Stimulated activated CD4-positive, alpha-beta T cell treated with anti-CD3 and anti-CD28 coated beads, TNF-alpha, amount 100 ng/mL, for 24 hours (primary cell): ENCODE data around the gene STK24.

ENCODE experiments used
- DNase-seq, 3 experiments: peaks; one replicate each; pipeline ENCODE4 v3.0.0-alpha.2; 2020; ENCODE audit warnings: low read depth in 3 of 3

STK24 gene

DNA sequence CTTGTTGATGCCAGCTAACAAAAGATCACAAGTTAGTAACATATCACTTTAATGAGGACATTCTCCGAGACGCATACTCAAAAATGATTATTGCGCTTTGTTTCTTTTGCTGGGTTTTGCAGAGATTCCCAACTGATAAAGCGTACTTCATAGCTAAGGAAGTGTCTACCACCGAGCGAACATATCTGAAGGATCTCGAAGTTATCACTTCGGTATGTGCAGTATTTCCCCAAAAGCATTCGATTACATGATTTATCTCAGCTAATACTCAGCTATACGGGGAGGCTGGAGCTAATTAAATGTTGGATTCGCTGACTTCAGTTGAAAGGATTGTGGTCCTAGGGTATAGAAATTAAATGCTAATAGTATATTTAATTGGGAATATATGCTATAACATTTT, 166.3 kb downstream of the STK24 start:
- DNase-seq, result no peak

DNA sequence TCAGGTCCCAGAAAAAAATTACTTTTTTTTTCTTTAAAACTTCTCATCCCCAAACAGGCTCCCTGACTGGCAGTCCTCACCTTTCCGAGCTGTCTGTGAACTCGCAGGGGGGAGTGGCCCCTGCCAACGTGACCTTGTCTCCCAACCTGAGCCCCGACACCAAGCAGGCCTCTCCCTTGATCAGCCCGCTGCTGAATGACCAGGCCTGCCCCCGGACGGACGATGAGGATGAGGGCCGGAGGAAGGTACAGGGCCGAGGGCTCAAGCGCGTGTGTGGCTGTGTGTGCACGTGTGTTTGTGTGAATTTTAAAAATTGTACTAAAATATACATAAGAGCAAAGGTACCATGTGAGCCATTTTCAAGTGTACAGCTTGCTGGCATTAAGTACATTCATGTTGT, 167.6 kb downstream of the STK24 start:
- no peak for DNase-seq

DNA sequence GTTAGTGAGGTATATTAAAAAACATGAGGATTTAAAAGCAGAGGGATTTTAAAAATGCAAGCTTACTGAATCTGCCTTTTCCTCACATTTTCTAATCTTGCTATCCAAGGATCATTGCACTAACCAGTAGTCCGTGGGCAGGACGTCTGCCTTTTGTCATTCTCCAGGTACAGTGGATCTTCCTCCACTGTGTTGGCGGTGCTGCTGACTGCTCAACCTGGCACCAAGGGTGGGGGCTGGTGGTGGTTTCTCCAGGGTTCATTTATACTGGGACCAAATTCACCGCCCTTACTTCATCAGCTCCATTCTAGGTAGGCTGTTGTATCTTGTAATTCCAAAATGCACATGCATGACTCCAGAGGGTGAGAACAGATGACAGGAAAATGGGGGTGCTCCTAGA, 169.3 kb downstream of the STK24 start:
- no peak for DNase-seq

DNA sequence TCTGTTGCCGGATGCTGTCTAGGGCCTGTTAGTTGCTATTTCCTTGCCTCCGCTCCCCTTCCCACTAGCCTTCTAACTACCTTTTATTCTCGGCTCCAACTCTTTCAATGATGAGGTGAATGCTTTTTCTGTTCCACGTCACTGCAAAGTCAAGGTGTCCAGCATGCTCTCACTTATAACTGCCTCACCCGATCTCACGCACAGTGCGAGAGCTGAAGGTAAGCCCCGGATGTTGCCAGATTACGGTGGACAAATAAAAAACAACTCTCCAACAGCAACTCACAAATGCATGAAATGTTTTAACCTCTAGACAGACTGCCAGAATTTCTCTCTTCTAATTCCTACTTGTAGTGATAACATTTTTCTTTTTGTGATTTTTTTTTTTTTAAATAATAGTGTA, 169.9 kb downstream of the STK24 start:
- no peak for DNase-seq

DNA sequence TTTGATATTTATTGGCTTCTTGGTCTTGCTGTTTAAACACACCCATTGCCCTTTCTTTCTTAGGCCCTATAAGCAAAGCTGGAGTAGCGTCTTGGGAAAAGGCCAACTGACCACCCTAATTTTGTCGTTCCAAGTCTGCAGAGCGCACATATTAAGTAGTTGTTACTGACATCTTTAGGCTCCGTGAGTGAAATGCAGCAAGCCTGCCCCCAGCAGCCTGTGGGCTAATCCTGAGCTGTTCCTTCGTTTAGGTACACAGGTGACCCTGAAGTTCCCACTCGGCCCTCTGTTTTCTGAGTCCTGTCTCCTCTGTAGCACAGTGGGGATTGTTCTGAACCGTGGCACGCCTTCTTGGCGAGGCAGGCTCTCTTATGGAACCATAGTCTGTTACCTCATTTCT, 170.5 kb downstream of the STK24 start:
- no peak for DNase-seq

DNA sequence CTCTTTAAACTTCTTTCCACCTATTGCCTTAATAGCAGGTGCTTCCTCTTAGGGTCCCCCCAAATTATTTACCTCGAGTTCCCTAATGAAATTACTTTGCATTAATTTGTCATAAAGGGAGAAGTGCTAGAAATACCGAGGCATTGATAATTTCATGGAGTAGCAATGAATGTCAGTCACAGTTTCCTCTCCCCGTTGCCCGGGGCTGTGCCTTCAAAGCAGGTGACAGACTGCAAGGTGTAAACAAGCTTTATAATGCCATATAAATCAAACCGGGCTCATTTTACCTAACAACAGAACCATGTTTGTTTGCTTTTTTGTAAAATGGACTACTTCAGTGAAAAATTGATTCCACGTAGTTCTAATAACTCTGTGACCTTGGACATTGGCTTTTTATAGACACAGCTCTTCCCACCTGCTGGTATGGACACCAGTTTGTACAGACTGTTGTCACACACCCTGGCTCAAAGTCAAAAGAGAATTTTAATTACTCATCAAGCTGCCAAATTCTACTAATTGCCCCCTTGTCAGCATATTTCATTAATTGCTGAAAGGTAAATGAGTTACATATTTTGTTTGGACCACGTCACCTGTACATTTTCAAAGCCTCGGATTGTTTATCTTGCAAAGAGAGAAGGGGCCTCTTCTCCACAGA, 171.1 kb downstream of the STK24 start:
- DNase-seq, result no peak

DNA sequence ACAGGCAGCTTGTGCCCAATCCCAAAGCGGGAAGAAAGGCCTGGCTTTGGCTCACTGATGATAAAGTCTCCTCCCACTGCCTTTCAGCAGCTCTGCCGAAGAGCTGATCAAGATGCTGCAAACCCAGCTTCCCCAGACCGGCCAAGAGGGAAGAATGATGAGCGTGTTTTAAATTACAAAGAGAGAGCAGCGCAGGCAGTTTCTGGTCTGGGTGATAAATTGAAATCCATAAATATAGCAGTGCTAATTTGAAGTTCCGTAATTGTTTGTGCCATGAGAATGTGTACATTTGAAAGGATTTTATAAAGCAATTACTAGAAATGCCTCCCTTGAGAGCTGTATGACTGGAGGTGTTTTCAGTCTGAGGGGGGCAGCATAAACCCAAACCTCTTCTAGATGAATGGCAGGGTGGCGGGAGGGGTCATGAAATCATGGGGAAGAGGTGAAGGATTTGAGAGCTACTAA, 171.8 kb downstream of the STK24 start:
- DNase-seq, result no peak

DNA sequence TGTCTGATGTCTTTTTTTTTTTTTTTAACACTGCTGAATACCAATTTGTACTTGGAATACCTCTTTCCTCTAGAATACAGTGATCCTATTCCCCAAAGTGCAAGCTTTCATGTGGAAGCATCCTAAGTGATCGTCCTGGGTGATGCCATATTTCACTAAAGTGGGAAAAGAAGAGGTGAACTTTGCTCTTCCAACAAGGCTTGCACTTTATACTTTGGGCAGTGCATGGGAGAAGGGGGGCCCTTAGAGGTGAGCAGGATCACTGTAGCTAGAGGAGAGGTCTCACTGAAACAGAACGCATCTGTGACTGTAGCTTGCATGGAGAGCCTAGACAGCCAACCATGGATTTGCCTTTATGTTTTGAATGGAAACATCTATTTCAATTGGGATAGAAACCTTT, 173.8 kb downstream of the STK24 start:
- no peak for DNase-seq

DNA sequence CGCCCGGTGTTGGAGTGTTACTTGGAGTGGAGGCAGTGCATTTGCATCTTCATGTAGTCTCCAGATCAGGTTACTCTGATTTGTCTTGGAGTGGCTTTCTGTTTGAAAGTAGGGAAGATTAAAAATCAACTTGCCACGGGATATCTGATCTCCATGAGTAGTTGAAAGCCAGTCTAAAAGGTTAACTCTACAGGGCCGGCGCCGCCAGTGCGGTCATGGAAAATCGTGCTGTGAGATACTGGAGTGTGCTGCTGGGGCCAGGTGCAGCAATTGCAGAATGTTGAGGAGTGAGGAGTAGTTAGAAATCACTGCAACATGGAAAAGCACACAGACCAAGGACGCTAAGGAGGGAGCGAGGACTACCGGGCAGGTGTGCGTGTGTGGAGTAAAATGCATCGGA, 175.0 kb downstream of the STK24 start:
- DNase-seq, result no peak

DNA sequence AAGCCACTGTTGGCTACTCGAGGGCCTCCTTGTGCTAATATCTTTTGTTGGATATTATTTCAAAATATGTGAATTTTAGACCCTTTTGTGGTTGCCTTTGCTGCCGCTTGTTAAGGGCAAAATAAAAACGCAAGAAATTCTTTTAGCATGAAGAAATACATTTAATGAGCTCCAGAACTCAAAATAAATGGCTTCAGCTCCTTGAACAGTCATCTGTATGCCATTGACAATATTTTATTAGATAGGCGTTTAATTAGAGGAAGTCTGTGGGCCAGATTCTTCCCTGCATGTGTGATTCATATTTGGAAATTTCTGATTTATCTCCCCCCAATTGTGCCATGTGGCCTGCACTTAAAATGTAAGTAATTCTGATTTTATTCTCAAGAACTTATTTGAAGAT, 177.2 kb downstream of the STK24 start:
- no peak for DNase-seq

DNA sequence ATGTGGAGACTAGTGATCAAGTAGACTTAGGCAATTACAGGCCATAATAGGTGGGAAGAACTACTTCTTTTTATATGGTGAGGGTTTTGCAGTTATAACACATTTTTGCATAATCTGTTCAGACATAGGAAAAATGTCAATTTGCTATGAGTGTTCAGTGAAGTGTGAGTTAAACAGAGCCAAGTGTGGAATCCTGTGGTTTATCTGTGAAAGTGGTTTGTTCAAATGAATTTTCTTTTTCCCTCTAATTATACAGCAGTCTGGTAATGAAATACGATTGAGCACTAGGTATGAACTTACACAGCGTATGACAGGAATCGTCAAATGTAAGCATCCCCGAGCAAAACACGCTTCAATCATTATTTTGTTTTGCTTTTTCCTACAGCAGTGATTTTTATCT, 178.3 kb downstream of the STK24 start:
- no peak for DNase-seq

DNA sequence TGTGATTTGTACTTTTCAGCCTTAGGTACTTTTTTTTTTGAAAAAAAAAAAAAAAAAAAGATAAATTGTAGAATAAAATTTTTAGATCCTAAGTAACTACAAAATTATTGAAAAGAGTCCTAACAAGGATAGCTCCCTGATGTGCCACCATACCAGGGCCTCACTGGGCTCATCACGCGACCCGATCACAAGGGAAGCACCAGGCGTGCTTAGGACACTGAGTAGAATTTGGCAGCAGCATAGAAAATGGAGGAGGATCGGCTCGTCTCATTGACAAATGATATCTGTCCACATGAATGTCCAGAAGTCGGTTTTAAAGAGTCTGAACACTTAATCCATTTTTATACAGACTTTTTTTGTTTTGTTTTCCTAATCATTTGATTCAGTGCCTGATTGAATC, 179.0 kb downstream of the STK24 start:
- DNase-seq, result no peak

DNA sequence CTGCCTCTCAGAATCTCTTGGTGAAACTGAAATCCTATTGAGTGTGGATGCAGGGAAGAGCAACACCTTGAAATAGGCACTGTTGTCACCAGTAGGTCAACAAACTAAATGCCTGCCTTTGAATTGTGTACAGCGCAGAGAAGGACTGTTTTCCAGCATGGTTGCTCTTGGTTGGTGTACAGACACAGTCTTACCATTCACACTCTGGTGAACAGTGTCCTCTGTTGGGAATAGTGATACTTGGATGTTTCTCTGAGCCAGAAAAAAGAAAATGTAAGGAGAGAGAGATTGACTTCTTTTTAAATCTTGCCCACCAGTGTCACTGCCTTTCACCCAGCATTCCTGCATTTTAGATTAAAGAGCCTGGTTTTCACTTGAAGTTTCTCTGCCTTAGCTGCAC, 179.7 kb downstream of the STK24 start:
- DNase-seq, result no peak

DNA sequence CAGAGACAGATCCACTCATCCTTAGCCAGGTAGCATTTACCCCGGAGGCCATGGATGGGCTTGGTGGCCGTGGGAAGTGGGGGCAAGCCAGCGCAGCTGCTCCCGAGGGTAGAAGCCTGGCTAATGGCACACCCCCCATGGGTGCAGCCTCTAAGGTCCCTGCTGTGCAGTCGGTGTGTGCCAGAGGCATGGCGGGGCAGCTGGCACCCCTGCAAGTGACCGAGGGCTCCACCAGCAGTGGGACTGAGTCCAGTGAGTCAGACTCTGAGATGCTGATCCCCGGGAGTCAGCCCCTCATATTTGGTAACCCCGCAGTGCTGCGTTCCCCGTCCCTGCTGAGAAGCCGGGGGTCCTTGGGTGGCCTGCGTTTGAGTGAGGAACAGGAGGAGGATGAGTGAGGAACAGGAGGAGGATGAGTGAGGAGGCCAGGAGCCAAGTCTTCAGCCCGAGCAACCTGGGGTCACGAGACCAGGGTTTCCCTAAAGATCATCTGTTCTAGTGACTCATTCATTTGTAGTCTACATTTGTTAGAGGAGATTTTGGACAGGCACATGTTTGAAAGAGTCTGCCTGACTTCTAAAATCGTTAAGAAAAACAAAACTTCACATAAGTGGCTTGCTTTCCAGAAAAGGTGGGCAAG, 180.7 kb downstream of the STK24 start:
- DNase-seq, result no peak
